Omental fat pad (tissue), 4 donors: Measurements from ENCODE around the gene AREL1. TPM values are rescaled to one million over a fixed set of nuclear protein-coding genes. Genes with fewer than 3 reads are reported as not detected.

Experiments used
- ATAC-seq: fragments of 150-250 bp; one replicate; pipeline ENCODE4 v1.9.1; 2016; ENCODE audit warnings: mild to moderate bottlenecking, moderate library complexity; ENCODE audit not compliant: low FRiP score
- DNase-seq: peaks from one replicate; pipeline ENCODE4 v3.0.0-alpha.2; 2019; ENCODE audit warnings: low spot score
- total RNA-seq, 4 donors: library from RNA; depleted of rRNA; stranded (reverse); fragments of >200 nt; gene quantifications; one replicate each; pipeline ENCODE4 v1.1.0, GENCODE V29; 2016
- TF ChIP-seq, protein P1 (sequence below), 3 donors: fragments of 450-650 bp; IDR thresholded peaks; one replicate each; pipeline ENCODE4 v1.5.1; 2016 to 2017; ENCODE audit warnings: antibody characterized with exemption in 3 of 3, mild to moderate bottlenecking in 3 of 3, moderate library complexity in 2 of 3

Gene AREL1
- total RNA-seq, 4 donors from 2014 or later = 18.4 to 33.5 (median 26.8) TPM

DNA sequence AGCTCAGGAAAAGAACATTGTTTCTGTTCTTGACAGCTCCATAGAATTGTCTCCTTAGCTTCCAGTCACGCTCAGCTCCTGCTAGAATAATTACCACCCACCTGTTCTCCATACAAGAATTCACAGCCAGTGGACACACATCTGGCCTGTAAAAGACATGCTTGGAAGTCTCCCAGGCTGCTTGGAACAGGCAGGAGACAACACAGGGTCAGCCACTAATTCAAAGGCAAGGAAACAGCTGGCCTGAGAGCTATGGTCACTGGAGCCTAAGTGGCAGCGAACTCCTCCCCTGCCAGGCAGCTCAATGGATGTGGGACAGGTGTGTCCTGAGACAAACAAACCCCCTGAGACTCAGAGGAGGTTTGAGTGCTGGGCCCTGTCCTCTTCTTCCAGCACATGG lies 77.9 kb downstream of the AREL1 start:
- ATAC-seq = no peak
- TF ChIP-seq, protein P1, sequence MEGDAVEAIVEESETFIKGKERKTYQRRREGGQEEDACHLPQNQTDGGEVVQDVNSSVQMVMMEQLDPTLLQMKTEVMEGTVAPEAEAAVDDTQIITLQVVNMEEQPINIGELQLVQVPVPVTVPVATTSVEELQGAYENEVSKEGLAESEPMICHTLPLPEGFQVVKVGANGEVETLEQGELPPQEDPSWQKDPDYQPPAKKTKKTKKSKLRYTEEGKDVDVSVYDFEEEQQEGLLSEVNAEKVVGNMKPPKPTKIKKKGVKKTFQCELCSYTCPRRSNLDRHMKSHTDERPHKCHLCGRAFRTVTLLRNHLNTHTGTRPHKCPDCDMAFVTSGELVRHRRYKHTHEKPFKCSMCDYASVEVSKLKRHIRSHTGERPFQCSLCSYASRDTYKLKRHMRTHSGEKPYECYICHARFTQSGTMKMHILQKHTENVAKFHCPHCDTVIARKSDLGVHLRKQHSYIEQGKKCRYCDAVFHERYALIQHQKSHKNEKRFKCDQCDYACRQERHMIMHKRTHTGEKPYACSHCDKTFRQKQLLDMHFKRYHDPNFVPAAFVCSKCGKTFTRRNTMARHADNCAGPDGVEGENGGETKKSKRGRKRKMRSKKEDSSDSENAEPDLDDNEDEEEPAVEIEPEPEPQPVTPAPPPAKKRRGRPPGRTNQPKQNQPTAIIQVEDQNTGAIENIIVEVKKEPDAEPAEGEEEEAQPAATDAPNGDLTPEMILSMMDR (IDR thresholded peaks at IDR 0.05) = no peak
- no peak for DNase-seq

DNA sequence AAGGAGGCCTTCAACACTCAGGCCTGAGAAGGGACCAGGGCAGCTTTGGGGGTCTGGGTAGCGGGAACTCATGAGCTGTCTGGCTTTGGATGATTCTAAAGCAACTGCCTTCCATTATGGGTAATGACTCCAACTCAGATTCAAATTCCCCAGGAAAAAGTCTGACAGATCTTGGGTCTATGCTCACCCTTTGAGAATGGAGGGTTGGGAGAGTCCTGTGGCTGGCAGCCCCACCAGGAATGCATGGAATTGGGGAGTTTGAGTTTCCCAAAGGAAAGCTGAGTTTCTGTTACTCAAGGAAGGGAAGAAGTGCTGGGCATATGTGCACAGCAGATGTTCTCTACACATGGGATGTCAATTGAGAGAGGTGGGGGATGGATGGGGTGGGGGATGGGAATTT lies 78.4 kb downstream of the AREL1 start:
- ATAC-seq = no peak
- DNase-seq = no peak
- TF ChIP-seq, protein P1 (IDR thresholded peaks at IDR 0.05) = no peak

DNA sequence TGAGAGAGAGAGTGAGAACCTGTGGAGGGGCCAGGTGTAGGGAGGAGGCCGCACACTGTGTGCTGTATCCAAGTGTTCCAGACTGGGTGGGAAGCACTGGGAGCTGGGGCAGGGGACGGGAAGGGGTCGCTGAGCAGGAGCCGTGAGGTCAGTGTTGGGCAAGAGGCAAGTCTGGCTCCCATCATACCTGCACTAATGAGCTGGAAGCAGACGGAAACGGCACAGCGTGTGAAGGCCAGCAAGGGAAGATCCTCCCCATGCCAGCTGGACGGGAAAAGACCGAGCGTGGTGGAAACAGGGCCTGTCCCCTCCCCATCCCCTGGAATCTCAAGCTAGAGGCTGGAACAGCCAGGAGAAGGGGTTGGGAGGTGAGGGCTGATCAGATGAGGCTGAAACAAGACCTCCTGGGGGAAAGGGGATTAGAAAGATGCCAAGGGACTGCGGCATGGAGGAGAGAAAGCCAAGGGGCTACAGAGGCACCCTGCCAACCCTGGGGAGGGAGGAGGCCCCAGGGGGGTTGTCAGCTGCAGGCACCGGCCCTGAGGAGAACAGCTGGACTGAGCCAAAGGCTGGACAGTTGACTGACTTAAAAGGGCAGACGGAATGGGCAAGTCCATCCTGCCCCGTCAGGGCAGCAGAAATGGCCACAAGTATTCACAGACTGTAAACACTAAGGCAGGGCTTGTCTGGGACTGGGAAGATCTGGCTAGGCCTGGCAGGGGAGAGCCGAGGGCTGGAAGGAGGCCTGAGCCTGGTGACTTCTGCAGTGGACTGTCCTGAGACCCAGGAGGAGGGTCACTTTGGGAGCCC lies 81.8 kb downstream of the AREL1 start:
- TF ChIP-seq, protein P1 (IDR thresholded peaks at IDR 0.05) = no peak
- no peak for DNase-seq
- no peak for ATAC-seq

DNA sequence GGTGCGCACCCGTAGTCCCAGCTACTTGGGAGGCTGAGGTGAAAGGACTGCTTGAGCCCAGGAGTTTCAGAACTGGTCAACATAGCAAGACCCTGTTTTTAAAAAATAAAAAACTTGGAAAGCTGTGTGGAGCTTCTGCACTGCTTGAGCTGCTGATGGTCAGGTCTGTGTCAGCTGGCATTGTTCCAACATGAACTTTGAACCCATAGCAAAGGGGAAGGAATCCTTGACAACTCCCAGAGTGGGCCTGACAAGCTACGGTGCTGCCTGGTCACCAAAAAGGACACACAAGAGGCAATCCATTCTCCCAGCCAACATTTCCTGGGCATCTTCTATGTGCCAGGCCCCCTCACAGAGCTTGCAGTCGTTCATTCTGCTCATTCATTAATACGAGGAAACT lies 84.5 kb downstream of the AREL1 start:
- DNase-seq (no peak), ATAC-seq (no peak)
- TF ChIP-seq, protein P1 (IDR thresholded peaks at IDR 0.05) = no peak

DNA sequence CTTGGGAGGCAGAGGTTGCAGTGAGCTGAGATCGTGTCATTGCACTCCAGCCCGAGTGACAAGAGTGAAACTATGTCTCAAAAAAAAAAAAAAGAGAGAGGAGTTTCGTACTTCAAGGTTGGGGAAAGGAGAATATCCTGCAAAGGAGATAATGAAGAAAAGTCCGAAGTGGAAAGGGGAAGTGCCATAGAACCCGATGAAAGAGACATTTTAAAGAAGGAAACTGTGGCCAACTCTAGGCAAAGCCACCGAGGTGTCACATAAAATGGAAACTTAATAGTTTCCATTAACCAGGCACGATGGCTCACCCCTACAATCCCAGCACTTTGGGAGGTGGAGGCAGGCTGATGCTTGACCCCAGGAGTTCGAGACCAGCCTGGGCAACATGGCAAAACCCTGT lies 85.8 kb downstream of the AREL1 start:
- ATAC-seq (no peak), DNase-seq (no peak)
- TF ChIP-seq, protein P1 (IDR thresholded peaks at IDR 0.05) = no peak

DNA sequence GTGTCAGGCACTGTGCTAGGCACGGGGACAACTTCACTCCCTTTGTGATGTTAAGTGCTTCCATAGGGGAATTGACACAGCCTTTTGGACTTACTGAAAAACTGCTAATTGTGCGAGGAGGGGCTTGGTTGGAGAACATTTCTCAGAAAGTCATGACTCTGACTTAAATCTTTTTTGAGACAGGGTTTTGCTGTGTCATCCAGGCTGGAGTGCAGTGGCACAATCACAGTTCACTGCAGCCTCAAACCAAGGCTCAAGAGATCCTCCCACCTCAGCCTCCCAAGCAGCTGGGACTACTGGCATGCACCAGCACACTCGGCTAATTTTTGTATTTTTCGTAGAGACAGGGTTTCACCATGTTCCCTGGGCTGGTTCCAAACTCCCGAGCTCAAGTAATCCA lies 90.6 kb downstream of the AREL1 start:
- TF ChIP-seq, protein P1 (IDR thresholded peaks at IDR 0.05) = no peak
- ATAC-seq (no peak), DNase-seq (no peak)

DNA sequence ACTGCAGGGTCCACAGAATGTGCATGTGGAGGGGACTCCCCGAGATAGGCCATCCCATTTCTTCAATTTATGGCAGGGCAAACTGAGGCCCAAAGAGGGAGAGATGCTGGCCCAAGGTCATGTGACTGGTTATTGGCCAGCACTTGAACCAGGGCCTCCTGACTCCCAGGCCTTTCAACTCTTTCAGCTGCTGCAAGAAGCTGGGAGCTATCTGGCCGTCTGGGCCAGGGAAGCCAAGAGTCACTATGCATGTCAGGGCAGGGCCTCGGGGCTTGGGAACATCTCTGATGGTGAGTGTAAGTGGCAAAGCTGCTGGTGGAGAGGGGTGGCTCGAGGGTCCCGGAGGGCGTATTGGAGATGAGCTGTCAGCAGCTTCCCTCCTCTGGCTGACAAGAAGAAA lies 91.3 kb downstream of the AREL1 start:
- TF ChIP-seq, protein P1 (IDR thresholded peaks at IDR 0.05) = no peak
- ATAC-seq = no peak
- DNase-seq = no peak
